Cardiac septum (tissue), 1 donor: ENCODE results near the gene NIP7. TPM values are rescaled to one million over a fixed set of nuclear protein-coding genes. Genes with fewer than 3 reads are reported as not detected.

Source experiments
- DNase-seq: peaks from one replicate; pipeline ENCODE4 v3.0.0-alpha.2; 2020; ENCODE audit warnings: low spot score
- intact Hi-C: fragments of 100-400 bp; cut with DNase I; formaldehyde crosslinking; loops from one replicate; pipeline ENCODE4 v1.14.0; 2022
- total RNA-seq: library from RNA; stranded (reverse); fragmentation: NEBNext Ultra II Directional; extraction: Animal tissue kit (Norgen Biotek cat#: 25700); gene quantifications from one replicate; pipeline ENCODE4 v1.2.1, GENCODE V29; 2021
- donor health status: DM: no; HTN: no; CAD: no.

NIP7 gene
- total RNA-seq, 1 donor from 2014 or later, result 10.6 TPM

DNA sequence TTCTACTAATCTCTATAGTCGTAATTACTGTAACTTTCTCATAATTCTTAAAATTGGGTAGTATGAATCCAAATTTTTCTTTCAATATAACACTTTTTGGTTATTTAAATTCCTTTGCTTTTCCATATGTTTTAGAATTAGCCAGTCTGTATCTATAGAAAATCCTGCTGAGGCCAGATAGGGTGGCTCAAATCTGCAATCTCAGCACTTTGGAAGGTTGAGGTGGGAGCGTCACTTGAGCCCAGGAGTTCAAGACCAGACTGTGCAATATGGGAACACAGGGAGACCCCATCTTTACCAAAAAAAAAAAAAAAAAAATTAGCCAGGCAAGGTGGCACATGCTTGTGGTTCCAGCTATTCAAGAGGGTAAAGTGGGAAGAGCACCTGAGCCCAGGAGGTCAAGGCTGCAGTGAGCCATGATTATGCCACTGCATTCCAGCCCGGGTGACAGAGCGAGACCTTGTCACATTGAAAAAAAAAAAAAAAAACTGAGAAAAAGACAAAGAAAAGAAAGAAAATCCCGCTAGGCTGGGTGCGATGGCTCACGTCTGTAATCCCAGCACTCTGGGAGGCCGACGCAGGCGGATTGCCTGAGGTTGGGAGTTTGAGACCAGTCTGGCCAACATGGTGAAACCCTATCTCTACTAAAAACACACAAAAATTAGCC is 37.0 kb downstream of the NIP7 start:
- intact Hi-C loops, result no loop called here
- DNase-seq, result no peak

DNA sequence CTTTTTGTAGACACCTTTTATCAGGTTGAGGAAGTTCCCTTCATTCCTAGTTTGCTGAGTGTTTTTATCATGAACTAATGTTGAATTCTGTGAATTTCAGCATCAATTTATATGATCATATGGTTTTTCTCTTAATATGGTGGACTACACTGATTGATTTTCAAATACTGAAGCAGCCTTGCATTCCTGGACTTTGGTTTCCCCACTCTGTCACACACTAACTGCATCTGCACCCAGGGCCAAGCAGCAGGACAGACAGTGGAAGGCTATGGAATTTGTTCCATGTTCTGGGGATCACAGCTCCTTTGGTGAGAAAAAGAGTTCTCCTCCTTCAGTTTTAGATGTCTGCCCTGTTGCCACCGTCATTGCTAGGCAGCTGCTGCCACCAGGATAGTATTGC is 38.5 kb downstream of the NIP7 start:
- intact Hi-C loops, result no loop called here

DNA sequence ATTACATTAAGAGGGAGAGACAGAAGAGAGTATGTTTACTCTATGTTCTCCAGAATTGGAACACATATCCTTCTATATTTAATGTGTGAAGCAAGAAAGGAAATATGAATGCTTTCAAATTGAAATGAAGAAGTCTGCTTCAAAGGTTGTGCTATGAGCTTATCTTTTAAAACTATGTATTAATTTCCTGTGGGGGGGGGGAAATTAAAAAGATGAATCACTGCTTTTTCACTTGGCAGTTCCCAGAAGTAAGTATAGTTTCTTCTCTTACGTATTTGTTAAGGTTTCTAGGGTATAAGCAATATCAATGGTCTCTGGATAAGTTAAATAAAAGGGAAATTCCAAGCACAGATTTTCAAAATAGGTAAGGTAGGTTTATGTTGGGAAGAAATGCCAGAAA is 39.2 kb downstream of the NIP7 start:
- intact Hi-C loops, result no loop called here
- DNase-seq, result no peak

More for the DNA sequence above, 38.5 kb downstream of the NIP7 start:
- no peak for DNase-seq

DNA sequence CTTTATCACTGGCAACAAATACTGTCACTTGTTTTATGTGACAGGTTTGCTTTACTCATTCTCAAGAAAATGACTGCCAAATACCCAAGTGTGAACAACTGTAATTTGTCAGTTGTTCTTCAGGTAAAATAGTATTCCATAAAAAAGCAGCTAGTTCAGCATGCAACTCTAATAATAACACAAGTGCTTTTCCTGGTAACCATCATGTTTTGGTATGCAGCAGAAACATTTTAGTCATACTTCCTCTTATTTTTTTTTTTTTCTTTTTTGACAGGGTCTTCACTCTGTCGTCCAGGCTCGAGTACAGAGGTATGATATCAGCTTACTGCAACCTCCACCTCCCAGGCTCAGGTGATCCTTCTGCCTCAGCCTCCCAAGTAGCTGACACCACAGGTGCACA is 41.7 kb downstream of the NIP7 start:
- intact Hi-C loops, result no loop called here
- no peak for DNase-seq

DNA sequence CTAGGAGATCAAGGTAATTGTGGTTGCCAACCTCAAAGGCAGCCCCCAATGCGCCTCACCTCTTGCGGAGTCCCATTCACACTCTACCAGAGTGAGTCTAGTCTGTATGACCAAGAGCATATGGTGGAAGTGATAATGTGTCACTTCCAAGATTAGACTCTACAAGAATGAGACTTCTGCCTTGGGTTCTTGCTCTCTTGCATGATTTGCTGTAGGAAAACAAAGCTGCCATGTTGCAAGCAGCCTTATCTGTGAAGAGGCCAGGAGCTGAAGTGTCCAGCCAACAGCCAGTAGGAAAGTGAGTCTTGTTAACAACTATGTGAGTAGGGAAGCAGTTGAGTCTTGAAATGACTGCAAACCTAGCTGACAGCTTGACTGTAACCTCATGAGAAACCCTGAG is 42.8 kb downstream of the NIP7 start:
- no peak for DNase-seq
- intact Hi-C loops, result no loop called here

DNA sequence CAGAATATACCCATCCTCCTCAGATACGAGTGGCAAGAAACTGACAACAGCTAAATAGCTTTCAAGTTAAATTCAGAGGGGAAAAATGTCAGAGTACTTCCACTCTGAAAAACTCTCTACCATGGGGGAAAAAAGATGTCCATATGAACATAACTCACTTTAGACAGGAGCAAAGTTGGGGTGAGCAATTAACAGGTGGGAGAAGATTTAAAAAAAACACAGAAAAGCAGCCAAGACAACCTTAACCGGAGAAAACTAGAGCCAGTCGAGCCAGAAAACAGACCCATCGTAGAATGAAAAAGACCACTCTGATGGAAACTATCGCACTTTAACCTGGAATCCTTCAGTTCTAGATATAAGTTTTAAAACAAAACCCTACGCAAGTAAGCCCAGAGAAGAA is 45.4 kb downstream of the NIP7 start:
- DNase-seq, result no peak
- intact Hi-C loops, result loop anchor here (5.0 kb wide), 1 partner anchor 48 kb away; the partner anchor contains the start of genes COG8 and NIP7

DNA sequence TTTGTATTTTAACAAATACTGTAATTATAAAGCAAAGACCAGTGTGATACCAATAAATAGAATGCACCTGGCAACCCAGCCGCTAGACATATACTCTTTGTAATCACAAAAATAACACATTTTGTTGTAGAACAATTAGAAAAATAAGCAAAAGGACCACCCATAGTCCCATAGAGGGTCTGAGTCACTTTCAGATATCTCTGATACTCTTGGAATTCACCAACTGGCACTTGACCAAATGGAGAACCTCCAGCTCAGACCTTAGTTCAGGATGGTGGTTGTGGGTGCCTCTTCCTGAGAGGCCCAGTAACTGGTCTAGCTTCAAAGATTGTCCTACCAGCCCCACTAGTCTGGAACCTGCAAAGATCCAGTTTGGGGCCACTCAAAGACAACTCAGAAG is 47.0 kb downstream of the NIP7 start:
- no peak for DNase-seq
- intact Hi-C loops, result loop anchor here (5.0 kb wide), 1 partner anchor 49 kb away; the partner anchor contains the start of genes COG8 and NIP7

Other genes starting within 250 kb of the NIP7 start
- gene HAS3, start 234.1 kb upstream of the NIP7 start, total RNA-seq, result 0.38 TPM
- gene CHTF8, start 207.2 kb upstream of the NIP7 start, total RNA-seq, result 43.2 TPM
- 25.6 TPM for gene UTP4, start 207.1 kb upstream of the NIP7 start, total RNA-seq
- 13.0 TPM for gene SNTB2, start 152.6 kb upstream of the NIP7 start, total RNA-seq
- 27.1 TPM for gene VPS4A, start 28.4 kb upstream of the NIP7 start, total RNA-seq
- gene PDF, start 9.2 kb upstream of the NIP7 start, total RNA-seq, result 5.7 TPM
- 21.6 TPM for gene COG8, start 208 bp upstream of the NIP7 start, total RNA-seq
- 0.38 TPM for gene TMED6, start 12.0 kb downstream of the NIP7 start, total RNA-seq
- gene TERF2, start 46.2 kb downstream of the NIP7 start, total RNA-seq, result 27.9 TPM
- 53.2 TPM for gene CYB5B, start 84.8 kb downstream of the NIP7 start, total RNA-seq
- 28.5 TPM for gene NFAT5, start 226.2 kb downstream of the NIP7 start, total RNA-seq